K562 (cell line): ENCODE data around the gene IP6K2. TPM values are rescaled to one million over a fixed set of nuclear protein-coding genes. Genes with fewer than 3 reads are reported as not detected.

Source experiments
- ARHGAP35 ChIP-seq: fragments of 450-650 bp; IDR thresholded peaks from 2 replicates; pipeline ENCODE4 v1.6.1; 2018; ENCODE audit not compliant: partially characterized antibody
- ATF2 ChIP-seq: sonication (generic); formaldehyde crosslinking; IDR thresholded peaks from 2 replicates; pipeline ENCODE4 v1.8.1; 2022; ENCODE audit warnings: missing genetic modification reagents
- CBX5 ChIP-seq: IDR thresholded peaks from 2 replicates; pipeline ENCODE4 v1.6.1; 2014; ENCODE audit warnings: low read depth, borderline replicate concordance
- HCFC1 ChIP-seq: IDR thresholded peaks from 2 replicates; pipeline ENCODE4 v1.6.1; 2012; ENCODE audit warnings: low read depth, low read length, improper control_type of control experiment
- L3MBTL2 ChIP-seq: fragments of 450-650 bp; IDR thresholded peaks from 2 replicates; pipeline ENCODE4 v1.6.1; 2016; ENCODE audit warnings: mild to moderate bottlenecking, moderate library complexity
- MCM5 ChIP-seq: fragments of 450-650 bp; IDR thresholded peaks from 2 replicates; pipeline ENCODE4 v1.6.1; 2016; ENCODE audit warnings: low read depth
- MEF2A ChIP-seq: IDR thresholded peaks from 2 replicates; pipeline ENCODE4 v1.6.1; 2011; ENCODE audit warnings: low read depth, mild to moderate bottlenecking, low read length, moderate library complexity; ENCODE audit not compliant: control insufficient read depth
- MLLT1 ChIP-seq, 2 experiments: fragments of 450-650 bp; IDR thresholded peaks; 2 replicates each; pipeline ENCODE4 v1.6.1; 2016
- PHB ChIP-seq: fragments of 250-450 bp; sonication (Bioruptor Pico); IDR thresholded peaks from 2 replicates; pipeline ENCODE4 v1.5.0; 2021
- SIRT6 ChIP-seq: IDR thresholded peaks from one replicate; pipeline ENCODE4 v1.6.1; 2012; ENCODE audit warnings: low read depth, mild to moderate bottlenecking, control low read depth, inconsistent platforms, low read length, moderate library complexity
- TCF7L2 ChIP-seq: fragments of 150-350 bp; IDR thresholded peaks from 2 replicates; pipeline ENCODE4 v1.6.1; 2016; ENCODE audit warnings: low read depth, mild to moderate bottlenecking, low read length, moderate library complexity
- YBX1 ChIP-seq: fragments of 450-650 bp; IDR thresholded peaks from 2 replicates; pipeline ENCODE4 v1.7.1; 2016; ENCODE audit warnings: mild to moderate bottlenecking
- ZBTB34 ChIP-seq: fragments of 250-450 bp; sonication (Bioruptor Pico); IDR thresholded peaks from 2 replicates; pipeline ENCODE4 v1.8.0; 2021; ENCODE audit warnings: mild to moderate bottlenecking, moderate library complexity
- ZNF398 ChIP-seq: fragments of 250-450 bp; sonication (Bioruptor Pico); IDR thresholded peaks from 2 replicates; pipeline ENCODE4 v1.8.0; 2021; ENCODE audit warnings: moderate library complexity, mild to moderate bottlenecking, inconsistent platforms
- polyA plus RNA-seq, 8 experiments: library from polyadenylated mRNA; depleted of rRNA in 4 of 8; stranded (reverse) in 5 of 8; unstranded in 3 of 8; fragments of >200 nt; fragmentation: Nextera tagmentation in 2 of 8; fragmentation: Illumina TruSeq in 1 of 8; extraction: Ambion mirVana in 2 of 8; extraction: Trizol in 1 of 8; gene quantifications; 2 replicates each; pipeline versions ENCODE4 v1.2.1 to v1.2.3, GENCODE V29; 2011 to 2014; ENCODE audit warnings: inconsistent platforms in 1 of 8, missing spikeins in 1 of 8
- total RNA-seq, 7 experiments: library from RNA; depleted of rRNA in 6 of 7; stranded (reverse); fragments of >200 nt in 6 of 7; fragmentation: Illumina TruSeq in 2 of 7; extraction: Trizol in 2 of 7; gene quantifications; 2 replicates each; pipeline versions ENCODE4 v1.2.1 to v1.2.3, GENCODE V29; 2011 to 2021; ENCODE audit warnings: low replicate concordance in 1 of 7
- TF ChIP-seq, protein P1 (sequence below), 3 experiments: fragments of 200-800 bp in 1 of 3; fragments of 250-450 bp in 1 of 3; fragments of 450-650 bp in 1 of 3; sonication (Bioruptor Pico) in 1 of 3; sonication (Bioruptor generic) in 1 of 3; formaldehyde crosslinking in 1 of 3; IDR thresholded peaks; 2 replicates each; pipeline versions ENCODE4 v1.6.1 to v1.8.0; 2016 to 2022; ENCODE audit warnings: mild to moderate bottlenecking in 2 of 3, missing genetic modification characterization in 2 of 3, missing compliant biosample characterization in 1 of 3, moderate library complexity in 1 of 3
- TF ChIP-seq, protein P2 (sequence below), 2 experiments: fragments of 450-650 bp in 1 of 2; sonication (generic) in 1 of 2; formaldehyde crosslinking in 1 of 2; IDR thresholded peaks in 1 of 2; conservative IDR thresholded peaks in 1 of 2; 2 replicates each; pipeline versions ENCODE4 v1.6.1 to v1.8.1; 2016 to 2023; ENCODE audit warnings: mild to moderate bottlenecking in 2 of 2, moderate library complexity in 2 of 2, inconsistent platforms in 1 of 2, missing genetic modification reagents in 1 of 2

The IP6K2 gene
- total and polyA plus RNA-seq, 9 of the 15 experiments (the other 6 are each of a cell fraction or from before 2014, with no cell fraction given): 19.6 to 78.1 (median 48.0) TPM

GRCh38 chr3:48662753-48663488 is 54.1 kb downstream of the IP6K2 start, which contains the start of gene CELSR3 (continued):
- TF ChIP-seq TCF7L2 (peak; percentile 84), ATF2 (CRISPR knock-in tag) (no peak; the same call in 1 of the 2 replicates), ZNF398 (CRISPR knock-in tag) (no peak), MLLT1 (IDR thresholded peaks at IDR 0.05) (no peak), PHB (no peak), ZBTB34 (no peak), YBX1 (no peak), L3MBTL2 (no peak), MEF2A (no peak), MCM5 (no peak), HCFC1 (peak; percentile 66), SIRT6 (no peak), ARHGAP35 (no peak), CBX5 (no peak)
- TF ChIP-seq, protein P1, sequence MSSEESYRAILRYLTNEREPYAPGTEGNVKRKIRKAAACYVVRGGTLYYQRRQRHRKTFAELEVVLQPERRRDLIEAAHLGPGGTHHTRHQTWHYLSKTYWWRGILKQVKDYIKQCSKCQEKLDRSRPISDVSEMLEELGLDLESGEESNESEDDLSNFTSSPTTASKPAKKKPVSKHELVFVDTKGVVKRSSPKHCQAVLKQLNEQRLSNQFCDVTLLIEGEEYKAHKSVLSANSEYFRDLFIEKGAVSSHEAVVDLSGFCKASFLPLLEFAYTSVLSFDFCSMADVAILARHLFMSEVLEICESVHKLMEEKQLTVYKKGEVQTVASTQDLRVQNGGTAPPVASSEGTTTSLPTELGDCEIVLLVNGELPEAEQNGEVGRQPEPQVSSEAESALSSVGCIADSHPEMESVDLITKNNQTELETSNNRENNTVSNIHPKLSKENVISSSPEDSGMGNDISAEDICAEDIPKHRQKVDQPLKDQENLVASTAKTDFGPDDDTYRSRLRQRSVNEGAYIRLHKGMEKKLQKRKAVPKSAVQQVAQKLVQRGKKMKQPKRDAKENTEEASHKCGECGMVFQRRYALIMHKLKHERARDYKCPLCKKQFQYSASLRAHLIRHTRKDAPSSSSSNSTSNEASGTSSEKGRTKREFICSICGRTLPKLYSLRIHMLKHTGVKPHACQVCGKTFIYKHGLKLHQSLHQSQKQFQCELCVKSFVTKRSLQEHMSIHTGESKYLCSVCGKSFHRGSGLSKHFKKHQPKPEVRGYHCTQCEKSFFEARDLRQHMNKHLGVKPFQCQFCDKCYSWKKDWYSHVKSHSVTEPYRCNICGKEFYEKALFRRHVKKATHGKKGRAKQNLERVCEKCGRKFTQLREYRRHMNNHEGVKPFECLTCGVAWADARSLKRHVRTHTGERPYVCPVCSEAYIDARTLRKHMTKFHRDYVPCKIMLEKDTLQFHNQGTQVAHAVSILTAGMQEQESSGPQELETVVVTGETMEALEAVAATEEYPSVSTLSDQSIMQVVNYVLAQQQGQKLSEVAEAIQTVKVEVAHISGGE (CRISPR knock-in tag; IDR thresholded peaks at IDR 0.05): no peak; a peak in 1 of 6 replicates
- TF ChIP-seq, protein P2, sequence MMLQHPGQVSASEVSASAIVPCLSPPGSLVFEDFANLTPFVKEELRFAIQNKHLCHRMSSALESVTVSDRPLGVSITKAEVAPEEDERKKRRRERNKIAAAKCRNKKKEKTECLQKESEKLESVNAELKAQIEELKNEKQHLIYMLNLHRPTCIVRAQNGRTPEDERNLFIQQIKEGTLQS (IDR thresholded peaks at IDR 0.05): no peak
- TF ChIP-seq, protein P2 (CRISPR knock-in tag; conservative IDR thresholded peaks at IDR 0.05): no peak
